H9 (cell line): ENCODE measurements around the gene EML5. TPM values are rescaled to one million over a fixed set of nuclear protein-coding genes. Genes with fewer than 3 reads are reported as not detected.

Experiments
- DNase-seq: peaks from one replicate; pipeline ENCODE4 v3.0.0-alpha.2; 2017
- H2AFZ ChIP-seq: one replicate; pipeline ENCODE4 v1.6.1; 2013; ENCODE audit warnings: mild to moderate bottlenecking, low read length, control low read depth, moderate library complexity
- H2AK5ac ChIP-seq: 2 replicates; pipeline ENCODE4 v1.6.1; 2013; ENCODE audit warnings: low read length, control low read depth, mixed read lengths; ENCODE audit not compliant: insufficient read length
- H2BK120ac ChIP-seq: one replicate; pipeline ENCODE4 v1.6.1; 2013; ENCODE audit warnings: low read depth, mild to moderate bottlenecking, low read length, control low read depth, inconsistent platforms; ENCODE audit not compliant: poor library complexity, severe bottlenecking
- H2BK12ac ChIP-seq: 2 replicates; pipeline ENCODE4 v1.6.1; 2013; ENCODE audit warnings: low read length, control low read depth, mixed read lengths, low read depth; ENCODE audit not compliant: insufficient read length
- H2BK15ac ChIP-seq: 2 replicates; pipeline ENCODE4 v1.6.1; 2013; ENCODE audit warnings: low read depth, low read length, control low read depth
- H2BK20ac ChIP-seq: one replicate; pipeline ENCODE4 v1.6.1; 2013; ENCODE audit warnings: low read depth, mild to moderate bottlenecking, low read length, control low read depth, inconsistent platforms; ENCODE audit not compliant: poor library complexity, severe bottlenecking
- H2BK5ac ChIP-seq: 2 replicates; pipeline ENCODE4 v1.6.1; 2013; ENCODE audit warnings: low read length, control low read depth, mixed read lengths; ENCODE audit not compliant: insufficient read length
- H3K14ac ChIP-seq: 2 replicates; pipeline ENCODE4 v1.6.1; 2013; ENCODE audit warnings: low read length, control low read depth; ENCODE audit not compliant: insufficient read depth
- H3K18ac ChIP-seq: 2 replicates; pipeline ENCODE4 v1.6.1; 2013; ENCODE audit warnings: low read depth, mild to moderate bottlenecking, mixed read lengths, low read length, control low read depth; ENCODE audit not compliant: insufficient read length
- H3K23ac ChIP-seq: 2 replicates; pipeline ENCODE4 v1.6.1; 2013; ENCODE audit warnings: low read length, control low read depth, mixed read lengths, low read depth; ENCODE audit not compliant: insufficient read length
- H3K23me2 ChIP-seq: 2 replicates; pipeline ENCODE4 v1.6.1; 2013; ENCODE audit warnings: low read depth, mild to moderate bottlenecking, mixed read lengths, low read length, control low read depth; ENCODE audit not compliant: insufficient read length, poor library complexity, severe bottlenecking
- H3K27ac ChIP-seq: 2 replicates; pipeline ENCODE4 v1.5.1; 2013; ENCODE audit warnings: low read length, control low read depth, mixed read lengths, low read depth; ENCODE audit not compliant: insufficient read length
- H3K27me3 ChIP-seq: 2 replicates; pipeline ENCODE4 v1.6.1; 2013; ENCODE audit warnings: low read length, control low read depth, inconsistent platforms; ENCODE audit not compliant: insufficient read depth
- H3K4ac ChIP-seq: 2 replicates; pipeline ENCODE4 v1.6.1; 2013; ENCODE audit warnings: low read depth, mild to moderate bottlenecking, control low read depth, inconsistent platforms, low read length, moderate library complexity
- H3K4me1 ChIP-seq: 2 replicates; pipeline ENCODE4 v1.6.1; 2013; ENCODE audit warnings: low read length, control low read depth, inconsistent platforms; ENCODE audit not compliant: insufficient read depth
- H3K4me2 ChIP-seq: 2 replicates; pipeline ENCODE4 v1.6.1; 2013; ENCODE audit warnings: low read length, control low read depth, mixed read lengths; ENCODE audit not compliant: insufficient read length, insufficient read depth
- H3K56ac ChIP-seq: 2 replicates; pipeline ENCODE4 v1.6.1; 2013; ENCODE audit warnings: low read depth, mild to moderate bottlenecking, mixed read lengths, low read length, control low read depth; ENCODE audit not compliant: insufficient read length
- H3K79me1 ChIP-seq: 2 replicates; pipeline ENCODE4 v1.6.1; 2013; ENCODE audit warnings: low read depth, mild to moderate bottlenecking, moderate library complexity, low read length, control low read depth, inconsistent platforms; ENCODE audit not compliant: insufficient read depth, poor library complexity, severe bottlenecking
- H3K79me2 ChIP-seq: 2 replicates; pipeline ENCODE4 v1.6.1; 2013; ENCODE audit warnings: low read length, control low read depth, inconsistent platforms; ENCODE audit not compliant: insufficient read depth
- H3K9ac ChIP-seq: 2 replicates; pipeline ENCODE4 v1.6.1; 2013; ENCODE audit warnings: low read length, control low read depth, mixed read lengths; ENCODE audit not compliant: insufficient read length; ENCODE audit errors: extremely low read depth
- H3K9me3 ChIP-seq: one replicate; pipeline ENCODE4 v1.6.1; 2013; ENCODE audit warnings: low read depth, low read length, inconsistent platforms; ENCODE audit not compliant: control insufficient read depth
- H3T11ph ChIP-seq: one replicate; pipeline ENCODE4 v1.6.1; 2013; ENCODE audit warnings: mild to moderate bottlenecking, low read length, control low read depth, inconsistent platforms
- H4K20me1 ChIP-seq: one replicate; pipeline ENCODE4 v1.6.1; 2013; ENCODE audit not compliant: control insufficient read depth, insufficient read length, insufficient read depth
- H4K5ac ChIP-seq: 2 replicates; pipeline ENCODE4 v1.6.1; 2013; ENCODE audit warnings: low read depth, mild to moderate bottlenecking, mixed read lengths, low read length, control low read depth; ENCODE audit not compliant: insufficient read length
- H4K8ac ChIP-seq: replicated peaks from 2 replicates; pipeline ENCODE4 v1.6.1; 2013; ENCODE audit warnings: low read length, control low read depth, mixed read lengths, low read depth; ENCODE audit not compliant: insufficient read length
- H4K91ac ChIP-seq: 2 replicates; pipeline ENCODE4 v1.6.1; 2013; ENCODE audit warnings: low read depth, mild to moderate bottlenecking, moderate library complexity, mixed read lengths, low read length, control low read depth; ENCODE audit not compliant: insufficient read length
- H3K27ac Mint-ChIP-seq, 3 experiments: 2 replicates in 2 of 3; 3 replicates in 1 of 3; pipeline ENCODE4 v1.8.0; 2020 to 2021; ENCODE audit warnings: mixed read lengths in 3 of 3, mild to moderate bottlenecking in 1 of 3, moderate library complexity in 1 of 3
- H3K27me3 Mint-ChIP-seq: 2 replicates; pipeline ENCODE4 v1.8.0; 2021; ENCODE audit warnings: low read depth, mild to moderate bottlenecking, moderate library complexity, mixed read lengths
- H3K36me3 Mint-ChIP-seq, 3 experiments: 2 replicates in 2 of 3; 3 replicates in 1 of 3; pipeline ENCODE4 v1.8.0; 2020 to 2021; ENCODE audit warnings: low read depth in 3 of 3, mixed read lengths in 3 of 3; ENCODE audit not compliant: insufficient read depth in 1 of 3
- H3K4me1 Mint-ChIP-seq, 2 experiments: 2 replicates each; pipeline ENCODE4 v1.8.0; 2020; ENCODE audit warnings: mixed read lengths in 2 of 2
- H3K4me3 Mint-ChIP-seq, 2 experiments: 2 replicates in 1 of 2; 3 replicates in 1 of 2; pipeline ENCODE4 v1.8.0; 2020 to 2021; ENCODE audit warnings: mild to moderate bottlenecking in 2 of 2, mixed read lengths in 2 of 2, moderate library complexity in 1 of 2
- H3K9me3 Mint-ChIP-seq, 2 experiments: 2 replicates in 1 of 2; 3 replicates in 1 of 2; pipeline ENCODE4 v1.8.0; 2020; ENCODE audit warnings: mild to moderate bottlenecking in 2 of 2, mixed read lengths in 2 of 2, moderate library complexity in 1 of 2
- WGBS: extraction: QIAGEN DNeasy Blood & Tissue Kit; methylation state at CpG from one replicate; pipeline ENCODE4 v1.1.7; 2013; ENCODE audit warnings: missing lambda C conversion rate, low lambda C conversion rate, mixed read lengths; ENCODE audit not compliant: insufficient read length; ENCODE audit errors: extremely low coverage; 5-methylcytosine and 5-hydroxymethylcytosine counted together
- total RNA-seq: library from RNA; stranded (reverse); gene quantifications from 2 replicates; pipeline ENCODE4 v1.2.1, GENCODE V29; 2021
- TF ChIP-seq, protein P1 (sequence below): fragments of 200-600 bp; sonication (generic); conservative IDR thresholded peaks from 3 replicates; pipeline ENCODE4 v1.8.0; 2021; ENCODE audit warnings: antibody characterized with exemption, mild to moderate bottlenecking

EML5 gene
- total RNA-seq, 1 experiment from 2014 or later: 0.81 TPM

DNA sequence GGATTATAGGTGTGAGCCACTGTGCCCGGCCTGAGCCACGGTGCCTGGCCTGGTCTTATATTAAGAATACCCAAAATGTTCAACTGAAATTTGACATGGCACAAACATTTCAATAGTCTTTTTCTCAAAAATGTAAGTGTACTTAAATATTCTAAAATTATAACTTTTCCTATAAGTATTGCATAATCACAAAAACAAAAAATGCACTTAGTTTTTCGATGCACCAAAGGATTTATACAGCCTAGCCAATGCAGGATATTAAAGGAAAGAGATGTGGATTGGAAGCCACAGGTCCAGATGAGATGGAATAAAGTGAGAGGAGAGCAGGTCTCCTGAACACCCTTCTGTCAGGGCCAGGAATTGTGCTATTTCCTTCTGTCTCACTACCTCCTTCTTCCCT lies 167.1 kb downstream of the EML5 start:
- no peak overlapping the region; a peak in 1 of 5 replicates for H3K4me3 Mint-ChIP-seq
- Histone ChIP-seq H2AFZ (no peak overlapping the region), H3K4ac (no peak overlapping the region), H3K27me3 (no peaks in the 10 kb centered on the region), H3K27ac (no peak overlapping the region), H4K5ac (no peak overlapping the region), H3K79me2 (no peaks in the 10 kb centered on the region), H3K18ac (no peak overlapping the region), H3K23me2 (no peaks in the 10 kb centered on the region), H2AK5ac (no peak overlapping the region), H3K23ac (no peak overlapping the region), H4K20me1 (no peaks in the 10 kb centered on the region), H2BK5ac (no peak overlapping the region), H2BK120ac (no peak overlapping the region), H3K56ac (no peak overlapping the region), H2BK20ac (no peak overlapping the region), H3K9ac (no peak overlapping the region), H2BK15ac (no peak overlapping the region), H4K91ac (no peak overlapping the region), H3K9me3 (no peaks in the 10 kb centered on the region), H4K8ac (no peak overlapping the region), H2BK12ac (no peak overlapping the region), H3K4me1 (no peaks in the 10 kb centered on the region), H3K14ac (no peak overlapping the region), H3K4me2 (no peak overlapping the region), H3T11ph (no peak overlapping the region), H3K79me1 (no peaks in the 10 kb centered on the region)
- H3K27ac Mint-ChIP-seq: 0 out of 7 replicates have a peak overlapping the region, but pooled peaks of 1 of the 3 experiments have one; percentile 70
- no peaks in the 10 kb centered on the region for H3K9me3 Mint-ChIP-seq
- DNase-seq: no peak
- no peaks in the 10 kb centered on the region for H3K36me3 Mint-ChIP-seq
- WGBS: no CpG with 5 or more reads among the region's 3 CpGs
- TF ChIP-seq, protein P1, sequence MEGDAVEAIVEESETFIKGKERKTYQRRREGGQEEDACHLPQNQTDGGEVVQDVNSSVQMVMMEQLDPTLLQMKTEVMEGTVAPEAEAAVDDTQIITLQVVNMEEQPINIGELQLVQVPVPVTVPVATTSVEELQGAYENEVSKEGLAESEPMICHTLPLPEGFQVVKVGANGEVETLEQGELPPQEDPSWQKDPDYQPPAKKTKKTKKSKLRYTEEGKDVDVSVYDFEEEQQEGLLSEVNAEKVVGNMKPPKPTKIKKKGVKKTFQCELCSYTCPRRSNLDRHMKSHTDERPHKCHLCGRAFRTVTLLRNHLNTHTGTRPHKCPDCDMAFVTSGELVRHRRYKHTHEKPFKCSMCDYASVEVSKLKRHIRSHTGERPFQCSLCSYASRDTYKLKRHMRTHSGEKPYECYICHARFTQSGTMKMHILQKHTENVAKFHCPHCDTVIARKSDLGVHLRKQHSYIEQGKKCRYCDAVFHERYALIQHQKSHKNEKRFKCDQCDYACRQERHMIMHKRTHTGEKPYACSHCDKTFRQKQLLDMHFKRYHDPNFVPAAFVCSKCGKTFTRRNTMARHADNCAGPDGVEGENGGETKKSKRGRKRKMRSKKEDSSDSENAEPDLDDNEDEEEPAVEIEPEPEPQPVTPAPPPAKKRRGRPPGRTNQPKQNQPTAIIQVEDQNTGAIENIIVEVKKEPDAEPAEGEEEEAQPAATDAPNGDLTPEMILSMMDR: no peak
- H3K4me1 Mint-ChIP-seq: peaks cover 0 to 5% of the 10 kb centered on the region in 2 experiments; a peak in 2 of 4 replicates
- no peaks in the 10 kb centered on the region for H3K27me3 Mint-ChIP-seq
